Colon (tissue), 2 donors: ENCODE measurements around the gene PHACTR1.
"Not testable (repeated sequence)": the region's sequence is repeated elsewhere in the genome, so short reads cannot be mapped to it uniquely, and the experiment has no call there.

Experiments used
- FAIRE-seq: peaks from 2 replicates; lab custom pipeline; 2012; peaks lifted over from hg19 to GRCh38; lab: Jason Lieb, UNC
- donor health status: control.
- donor health status: control.

The PHACTR1 gene

DNA sequence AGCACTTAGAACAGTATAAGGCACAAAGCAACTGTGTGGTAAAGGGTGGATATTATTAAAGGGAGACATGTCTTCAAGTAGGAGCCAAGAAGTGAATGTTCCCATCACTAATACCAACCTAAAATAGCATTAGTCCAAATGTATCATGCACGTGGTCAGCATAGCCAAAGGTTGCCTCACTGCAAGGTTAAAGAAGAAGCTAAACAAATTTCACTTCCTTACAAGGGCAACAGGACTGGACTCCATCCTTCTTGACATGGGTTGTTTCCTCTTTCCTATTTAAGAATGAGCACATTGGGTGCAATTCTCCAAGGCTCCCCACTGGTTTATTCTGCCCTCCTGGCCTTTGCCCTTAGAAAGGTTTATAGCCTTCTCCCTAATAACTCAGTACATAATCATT is 186.7 kb downstream of the PHACTR1 start:
- FAIRE-seq = no peak

DNA sequence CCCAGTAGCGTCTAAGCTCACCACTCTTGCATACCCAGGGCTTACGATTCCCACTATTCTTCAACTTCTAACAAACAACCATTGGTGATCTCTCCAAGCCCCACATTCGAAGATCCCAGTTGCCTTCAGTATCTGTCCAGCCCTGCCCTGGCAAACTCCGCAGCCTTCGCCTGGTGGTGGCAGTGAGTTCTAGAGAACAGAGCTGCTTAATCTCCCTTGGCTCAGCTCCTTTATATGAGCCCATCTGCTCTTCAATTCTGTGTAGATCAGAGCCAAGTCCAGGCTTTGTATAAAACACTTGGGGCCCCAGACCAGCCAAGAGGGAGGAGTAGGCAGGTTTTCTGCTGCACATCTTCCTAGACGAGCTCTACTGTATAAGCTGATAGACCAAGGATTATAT is 193.3 kb downstream of the PHACTR1 start:
- no peak for FAIRE-seq

DNA sequence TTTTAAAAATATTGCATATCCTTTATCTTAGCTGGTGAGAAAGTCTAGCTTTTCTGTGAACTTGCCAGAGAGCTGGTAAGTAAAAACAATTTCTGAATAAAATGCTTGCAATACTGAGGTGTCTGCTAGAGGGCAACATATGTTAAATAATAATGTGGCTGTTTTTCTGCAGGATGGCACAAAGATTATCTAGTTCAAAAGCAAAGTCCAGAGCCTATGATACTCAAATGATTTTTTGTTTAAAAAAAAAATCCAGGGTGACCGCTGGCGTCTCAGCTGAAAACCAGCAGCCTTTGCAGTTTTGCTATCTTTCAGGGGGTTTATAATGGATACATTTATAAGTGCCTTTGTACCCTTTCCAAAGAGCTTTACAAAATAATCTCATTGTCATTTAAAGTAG is 194.9 kb downstream of the PHACTR1 start:
- no peak for FAIRE-seq

DNA sequence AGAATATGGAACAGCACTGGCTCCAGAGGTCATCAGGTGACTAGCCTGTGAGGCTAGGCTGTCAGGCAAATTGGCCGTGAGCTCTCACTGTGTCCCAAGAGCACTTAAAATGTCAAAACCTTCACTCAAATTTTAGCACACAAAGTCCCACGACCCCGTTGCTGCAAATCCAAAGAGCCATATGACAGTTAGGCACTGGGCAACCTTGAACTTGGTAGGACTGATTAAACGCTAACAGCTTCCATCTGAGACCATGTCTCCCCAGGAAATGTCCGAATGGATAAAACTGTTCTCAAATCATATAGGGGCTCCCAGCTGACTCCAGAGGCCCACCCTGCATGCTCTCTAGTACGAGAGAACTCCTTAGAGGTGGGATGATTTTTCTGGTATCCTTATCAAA is 196.6 kb downstream of the PHACTR1 start:
- FAIRE-seq = no peak

DNA sequence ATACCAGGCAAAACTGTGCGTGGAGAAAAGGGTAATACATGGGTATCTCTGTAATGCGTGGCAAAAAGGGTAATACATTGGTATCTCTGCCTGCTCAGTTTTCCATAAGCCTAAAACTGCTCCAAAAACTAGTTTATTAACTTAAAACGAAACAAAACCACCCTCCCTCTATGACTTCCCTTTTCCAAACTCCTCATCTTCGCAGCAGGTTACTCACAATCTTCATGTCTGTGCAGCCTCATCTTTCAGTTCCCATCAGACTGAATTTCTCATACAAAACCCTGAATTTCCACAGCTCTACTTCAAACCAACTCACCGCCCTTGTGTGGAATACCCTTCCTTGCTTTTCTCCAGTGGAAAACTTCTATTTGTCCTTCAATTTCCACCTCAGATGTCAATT is 199.4 kb downstream of the PHACTR1 start:
- FAIRE-seq = no peak

DNA sequence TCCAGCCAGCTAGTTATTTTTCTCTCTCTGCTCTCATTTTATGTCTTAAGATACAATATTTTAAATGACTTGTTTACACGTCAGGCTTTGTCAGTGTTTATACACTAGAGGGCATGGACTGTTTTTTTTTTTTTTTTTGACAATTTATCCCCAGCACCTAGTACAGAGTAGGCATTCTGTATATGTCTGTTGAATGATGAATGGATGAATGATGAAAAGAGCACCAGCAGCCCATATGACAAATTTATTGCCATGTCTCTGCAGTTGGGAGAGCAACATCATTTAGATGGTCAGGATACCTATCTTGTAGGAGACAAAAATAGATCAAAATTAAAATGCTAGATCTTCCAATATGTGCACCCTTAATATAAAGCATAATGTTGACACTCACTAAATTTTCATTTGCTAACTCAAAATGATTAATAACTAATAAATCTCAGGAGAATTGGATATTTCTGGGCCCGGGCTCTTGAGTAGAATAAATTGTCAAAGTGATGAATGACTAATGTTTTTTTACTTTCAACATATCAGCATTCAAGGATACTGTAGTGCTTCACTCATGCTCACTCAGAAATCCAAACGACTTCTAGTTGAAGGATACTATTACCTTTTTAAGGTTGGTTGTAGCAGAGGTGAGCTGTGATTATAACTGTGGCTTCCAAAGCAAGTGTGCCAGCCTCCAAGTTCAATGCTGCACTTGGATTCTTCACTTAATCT is 200.0 kb downstream of the PHACTR1 start:
- no peak for FAIRE-seq

DNA sequence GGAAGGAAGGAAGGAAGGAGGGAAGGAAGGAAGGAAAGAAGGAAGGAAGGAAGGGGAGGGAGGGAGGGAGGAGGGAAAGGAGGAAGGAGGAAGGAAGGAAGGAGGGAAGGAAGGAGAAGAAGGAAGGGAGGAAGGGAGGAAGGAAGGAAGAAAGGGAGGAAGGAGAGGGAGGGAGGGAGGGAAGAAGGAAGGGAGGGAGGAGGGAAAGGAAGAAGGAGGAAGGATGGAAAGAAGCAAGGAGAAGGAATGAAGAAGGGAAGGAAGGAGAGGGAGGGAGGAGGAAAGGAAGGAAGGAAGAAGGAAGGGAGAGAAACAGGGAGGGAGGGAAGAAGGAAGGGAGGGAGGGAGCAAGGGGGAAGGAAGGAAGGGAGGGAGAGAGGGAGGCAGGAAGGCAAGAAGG is 204.9 kb downstream of the PHACTR1 start:
- no peak for FAIRE-seq

DNA sequence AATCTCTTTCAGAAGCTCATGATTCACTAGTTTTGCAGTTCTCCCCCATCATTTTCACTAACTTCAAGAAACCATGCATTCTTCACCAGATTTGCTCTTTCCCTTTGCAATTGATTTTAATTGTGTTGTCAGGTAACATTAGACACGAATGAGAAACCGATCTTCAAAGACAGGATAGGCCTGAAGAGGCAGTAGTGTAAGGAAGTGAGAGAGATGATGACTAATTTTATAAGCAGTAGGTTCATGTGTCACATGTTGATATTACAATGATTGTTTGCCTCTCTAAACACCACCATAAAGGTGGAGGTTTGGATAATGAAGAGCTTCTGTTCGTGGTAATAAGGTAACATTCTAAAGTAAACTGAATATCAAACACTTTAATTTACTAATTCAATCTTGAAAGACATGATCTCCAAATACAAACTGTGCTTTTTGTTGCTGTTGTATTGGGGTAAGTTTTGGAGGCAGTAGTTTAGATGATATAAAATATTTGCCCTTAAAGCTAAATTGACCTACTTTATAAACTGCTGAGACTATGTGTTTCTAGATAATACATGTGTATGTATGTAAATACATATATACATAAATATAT is 207.2 kb downstream of the PHACTR1 start:
- no peak for FAIRE-seq

DNA sequence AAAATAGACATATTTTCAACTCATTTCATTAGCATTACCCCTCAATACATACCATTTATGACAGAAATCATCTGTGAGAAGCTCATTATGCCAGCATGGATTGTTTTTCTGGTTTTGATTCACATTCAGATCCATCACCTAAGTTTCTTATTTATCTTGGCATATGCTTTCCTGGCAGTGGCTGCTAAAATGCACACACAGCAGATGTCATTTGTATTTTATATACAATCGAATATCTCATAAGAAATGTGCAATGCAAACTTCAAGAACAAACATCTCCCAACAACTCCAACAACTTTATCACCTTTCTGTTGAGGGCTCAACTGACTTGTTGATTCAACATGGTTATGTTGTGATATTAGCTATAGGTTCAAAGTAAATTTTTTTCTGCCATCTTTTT is 208.3 kb downstream of the PHACTR1 start:
- no peak for FAIRE-seq

DNA sequence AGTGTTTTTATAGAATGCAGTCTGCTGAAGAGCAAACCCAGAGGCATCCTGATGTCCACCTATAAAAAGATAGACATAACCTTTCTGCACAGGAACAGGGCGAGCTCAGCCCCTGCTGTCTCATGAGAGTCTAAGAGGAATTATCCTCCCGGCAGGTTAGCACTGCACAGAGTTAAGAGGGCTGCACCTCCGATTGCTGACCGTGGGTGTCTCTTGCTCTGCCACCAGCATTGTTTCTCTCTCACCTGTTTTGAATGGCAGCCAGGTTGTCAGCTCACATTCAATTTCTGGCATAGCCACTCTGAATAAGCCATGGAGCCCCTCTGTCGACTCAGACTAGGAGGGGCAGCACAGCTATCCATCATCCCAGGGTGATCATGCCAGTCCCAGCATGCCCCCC is 211.2 kb downstream of the PHACTR1 start:
- FAIRE-seq = no peak

DNA sequence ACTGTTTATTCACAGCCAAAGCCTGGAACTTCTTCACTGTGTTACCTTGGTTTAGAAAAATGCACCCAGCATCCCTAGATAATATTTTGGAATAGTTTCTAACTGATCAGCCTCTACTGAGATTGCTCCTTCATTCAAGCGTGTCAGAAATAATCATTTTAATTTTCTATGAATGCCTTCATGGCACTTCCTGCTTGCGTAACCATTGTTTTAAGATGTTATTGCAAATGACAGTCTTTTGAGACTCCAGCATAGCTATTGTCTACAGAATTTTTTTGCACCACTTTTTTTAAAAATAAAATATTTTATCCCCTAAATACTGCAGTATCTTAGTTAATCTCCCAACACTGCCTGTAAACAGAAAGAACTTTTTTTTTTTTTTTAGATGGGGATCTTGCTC is 213.1 kb downstream of the PHACTR1 start:
- FAIRE-seq = no peak

DNA sequence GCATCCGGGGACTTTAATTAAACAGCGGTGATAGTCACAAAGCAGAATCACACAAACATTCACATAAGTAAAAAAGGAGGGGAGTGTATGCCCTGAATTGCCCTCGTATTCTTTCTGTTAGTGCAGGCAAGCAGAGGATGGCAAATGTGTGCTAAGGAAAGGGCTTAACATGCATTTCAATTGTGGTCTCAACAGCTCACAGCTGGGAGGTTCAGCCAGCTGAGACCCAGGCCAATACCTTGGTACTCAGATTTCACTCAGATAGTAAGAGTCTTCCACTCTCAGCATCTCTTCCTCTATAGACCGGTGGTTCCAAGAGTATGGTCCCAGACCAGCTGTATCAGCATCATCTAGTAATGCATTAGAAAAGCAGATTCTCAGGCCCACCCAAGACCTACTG is 215.1 kb downstream of the PHACTR1 start:
- FAIRE-seq = no peak

DNA sequence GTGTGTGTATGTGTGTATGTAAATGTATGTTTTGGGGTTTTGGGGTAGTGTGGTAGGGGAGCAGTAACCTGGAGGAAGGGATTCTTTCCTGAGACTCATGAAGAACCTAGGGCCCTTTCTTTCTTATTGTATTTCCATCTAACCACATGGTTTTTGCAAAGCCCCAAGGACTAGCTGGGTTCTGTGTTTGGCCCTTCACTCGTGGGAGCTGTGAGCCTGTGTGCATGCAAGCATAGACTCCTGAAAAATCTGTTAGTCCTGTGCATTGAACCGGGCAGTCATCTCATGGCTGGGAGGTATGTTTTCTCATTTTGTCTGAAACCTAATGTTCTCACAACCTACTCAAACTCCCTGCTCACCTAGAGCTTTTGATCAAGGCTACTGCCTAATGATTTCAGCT is 219.1 kb downstream of the PHACTR1 start:
- no peak for FAIRE-seq

DNA sequence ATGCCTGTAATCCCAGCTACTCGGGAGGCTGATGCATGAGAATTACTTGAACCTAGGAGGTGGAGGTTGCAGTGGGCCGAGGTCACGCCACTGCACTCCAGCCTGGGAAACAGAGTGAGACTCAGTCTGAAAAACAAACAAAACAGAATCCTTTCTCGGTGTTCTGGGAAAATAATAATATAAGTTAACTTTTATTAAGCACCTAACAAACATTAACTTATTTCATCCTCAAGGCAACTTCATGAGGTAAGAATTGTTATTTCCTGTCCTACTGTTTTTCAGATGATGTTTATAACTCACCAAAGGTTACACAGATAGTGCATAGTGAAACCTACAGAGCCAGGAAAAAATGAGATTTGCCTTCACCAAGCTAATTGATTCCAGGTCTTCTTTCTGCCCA is 221.4 kb downstream of the PHACTR1 start:
- FAIRE-seq = no peak

DNA sequence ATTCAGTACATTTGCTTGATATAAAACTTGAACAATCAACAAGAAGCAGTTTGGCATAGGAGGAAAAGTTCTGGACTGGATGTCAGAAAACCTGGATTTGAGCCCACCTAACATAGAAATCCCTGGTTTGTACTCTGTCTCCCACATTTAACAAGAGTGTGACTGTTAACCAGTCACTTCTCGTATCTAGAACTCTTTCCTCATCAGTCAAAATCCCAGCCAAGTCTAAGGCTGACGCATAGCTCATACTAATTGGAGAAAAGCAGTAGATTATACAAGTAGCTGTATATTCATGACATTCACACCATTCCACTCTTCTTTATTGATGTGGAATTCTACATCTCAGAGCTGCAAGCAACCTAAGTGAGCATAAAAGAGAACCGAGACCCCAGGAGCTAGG is 222.7 kb downstream of the PHACTR1 start:
- FAIRE-seq = no peak

DNA sequence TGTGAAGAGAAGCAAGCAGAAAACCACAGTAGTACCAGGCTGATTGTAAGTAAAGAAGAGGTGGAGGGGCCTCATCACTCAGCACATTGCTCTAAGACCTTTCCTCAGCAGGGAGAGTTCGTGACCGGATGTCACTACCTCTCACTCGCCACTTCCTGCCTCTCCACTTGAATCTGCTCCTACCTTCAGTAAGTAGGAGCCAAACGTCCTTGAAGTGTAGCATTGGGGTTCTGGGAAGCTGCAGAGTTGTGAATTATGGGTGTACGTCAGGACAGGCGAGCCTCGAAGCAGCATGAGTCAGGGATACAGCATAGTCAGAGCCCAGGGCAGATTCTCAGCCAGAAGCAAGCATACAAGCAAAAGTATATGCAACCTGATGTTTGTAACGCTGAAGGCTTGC is 224.9 kb downstream of the PHACTR1 start:
- FAIRE-seq = no peak

DNA sequence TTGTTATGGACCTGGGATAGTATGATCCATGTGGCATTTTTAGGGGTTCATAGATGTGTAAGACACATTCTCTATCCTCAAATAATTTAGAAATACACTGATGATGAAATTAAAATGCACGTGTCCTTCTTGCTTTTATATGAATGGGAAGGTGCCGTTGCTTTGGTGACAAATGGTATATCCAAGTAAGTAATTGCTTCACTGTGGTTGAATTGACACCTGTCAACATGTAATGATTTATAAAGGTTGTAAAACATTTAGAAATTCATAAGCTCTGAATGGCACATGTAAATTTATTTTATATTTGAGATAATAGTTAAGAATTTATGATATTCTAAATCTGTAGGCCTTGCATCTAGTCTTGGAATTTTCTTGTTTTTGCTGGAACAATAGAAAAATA is 227.0 kb downstream of the PHACTR1 start:
- FAIRE-seq = no peak

DNA sequence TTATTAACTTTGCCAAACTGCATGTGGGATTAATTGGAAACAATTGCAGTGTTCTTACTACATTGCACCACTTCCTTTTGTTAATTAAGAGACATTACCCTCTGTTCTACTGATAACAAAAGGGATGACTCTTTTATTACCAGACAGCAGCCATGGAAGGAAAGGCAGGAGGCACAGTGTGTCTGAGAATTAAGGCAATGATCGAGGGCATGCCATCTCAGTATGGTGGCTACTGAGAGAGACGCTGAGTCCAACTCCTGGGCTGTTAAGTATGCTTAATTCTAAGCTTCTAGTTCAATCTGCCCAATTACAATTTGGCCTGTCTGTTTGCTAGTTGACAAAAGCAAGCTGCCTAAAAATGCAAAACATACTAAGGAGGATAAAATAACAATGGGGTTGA is 227.4 kb downstream of the PHACTR1 start:
- FAIRE-seq = no peak

DNA sequence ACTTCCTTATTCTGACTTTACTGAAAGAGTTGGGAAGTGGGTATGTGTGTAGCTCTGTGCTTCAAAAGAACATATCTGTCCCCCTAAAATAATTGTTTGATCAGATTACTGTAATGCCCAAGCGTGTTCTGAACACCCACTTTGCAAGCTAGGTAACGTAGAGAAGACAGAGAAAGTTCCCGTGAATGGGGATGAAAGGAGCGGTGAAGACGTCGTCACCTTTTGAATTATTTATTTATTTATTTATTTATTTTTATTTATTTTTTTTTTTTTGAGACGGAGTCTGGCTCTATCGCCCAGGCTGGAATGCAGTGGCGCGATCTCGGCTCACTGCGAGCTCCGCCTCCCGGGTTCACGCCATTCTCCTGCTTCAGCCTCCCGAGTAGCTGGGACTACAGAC is 228.0 kb downstream of the PHACTR1 start:
- not testable (repeated sequence) for FAIRE-seq

DNA sequence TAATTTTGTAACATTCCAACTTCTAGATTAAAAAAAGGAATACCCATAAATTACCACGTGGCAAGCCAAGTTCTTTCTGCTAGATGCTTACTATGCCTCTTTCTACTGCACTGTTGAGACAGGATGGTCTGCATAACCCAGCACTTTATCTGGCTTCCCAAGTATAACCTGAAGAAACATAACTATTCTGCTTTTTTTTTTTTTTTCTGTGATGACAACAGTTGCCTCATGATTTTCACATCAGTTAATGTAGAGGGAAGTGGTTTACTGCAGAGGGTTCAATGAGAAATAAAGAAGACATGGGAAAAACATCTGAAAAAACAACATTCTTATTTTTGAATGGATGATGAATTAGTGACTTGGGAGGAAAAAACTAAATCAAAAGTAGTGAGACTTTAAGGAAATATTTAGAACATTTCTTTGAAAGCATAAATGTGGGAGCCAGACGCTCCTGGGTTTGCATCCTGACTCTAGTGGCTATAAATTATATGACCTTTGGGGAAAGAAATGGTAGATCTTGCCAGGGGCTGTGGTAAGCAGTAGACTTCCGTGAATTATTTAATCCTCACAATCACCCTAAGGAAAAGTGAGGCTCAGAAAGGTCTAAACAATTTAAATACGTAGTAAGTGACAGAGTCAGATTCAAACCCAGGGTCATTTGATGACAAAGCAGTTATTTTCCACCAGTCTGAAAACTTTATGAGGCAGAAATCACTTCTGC is 230.7 kb downstream of the PHACTR1 start:
- FAIRE-seq = no peak

DNA sequence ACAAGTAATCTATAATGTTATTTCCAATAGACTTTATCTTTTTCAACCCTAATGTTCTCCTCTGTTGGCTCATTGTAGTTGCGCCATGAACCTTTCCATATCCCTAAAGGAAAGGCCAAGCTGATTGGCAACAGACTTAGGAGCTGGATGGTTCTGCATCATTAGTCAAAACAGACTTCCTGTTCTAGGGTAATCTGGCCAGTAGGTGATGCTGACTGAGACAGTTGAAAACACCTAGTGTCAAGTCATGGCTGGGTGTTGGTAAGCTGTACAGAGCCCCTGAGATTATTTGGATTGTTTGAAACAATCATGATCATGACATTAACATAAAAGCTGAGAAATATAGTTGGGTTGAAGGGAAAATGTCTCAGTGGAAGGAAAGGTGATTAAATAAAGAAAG is 231.4 kb downstream of the PHACTR1 start:
- FAIRE-seq = no peak

DNA sequence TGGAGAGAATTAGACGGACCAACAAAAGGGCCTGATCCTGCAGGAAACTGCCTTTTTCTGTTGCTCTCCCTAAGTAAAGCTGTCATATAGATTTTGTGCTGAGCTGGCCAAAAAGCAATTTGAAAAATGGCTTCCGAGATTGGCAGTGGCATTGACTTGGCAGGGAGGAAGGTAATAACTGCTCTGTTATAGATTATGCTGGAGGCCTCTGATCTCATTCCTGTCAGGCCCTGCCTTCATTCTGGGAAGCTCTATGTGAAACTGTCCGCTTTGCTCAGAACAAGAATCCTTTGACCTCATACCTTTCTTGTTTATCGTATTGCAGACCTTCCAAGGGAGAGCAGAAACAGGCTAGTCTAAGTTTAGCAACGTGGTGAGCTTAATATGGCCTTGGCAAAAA is 234.4 kb downstream of the PHACTR1 start:
- no peak for FAIRE-seq

DNA sequence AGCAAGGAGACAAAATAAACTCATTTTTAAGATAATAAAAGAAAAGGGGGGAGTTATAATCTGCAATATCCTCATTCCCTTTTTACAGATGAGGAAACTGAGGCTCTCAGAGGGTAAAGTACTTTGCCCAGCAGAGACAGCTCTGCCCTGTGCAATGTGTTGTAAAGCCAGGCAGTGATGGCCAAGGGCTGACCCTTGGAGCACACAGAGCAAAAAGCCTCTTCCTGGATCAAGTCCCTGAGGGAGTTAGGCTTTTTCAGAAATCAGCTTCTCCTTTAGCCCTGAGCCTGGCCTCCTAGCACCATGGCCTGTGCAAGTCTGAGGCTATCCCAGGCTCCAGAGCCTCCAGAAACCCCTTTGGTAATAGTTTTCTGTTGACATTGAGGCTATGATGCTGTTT is 234.8 kb downstream of the PHACTR1 start:
- FAIRE-seq = no peak

DNA sequence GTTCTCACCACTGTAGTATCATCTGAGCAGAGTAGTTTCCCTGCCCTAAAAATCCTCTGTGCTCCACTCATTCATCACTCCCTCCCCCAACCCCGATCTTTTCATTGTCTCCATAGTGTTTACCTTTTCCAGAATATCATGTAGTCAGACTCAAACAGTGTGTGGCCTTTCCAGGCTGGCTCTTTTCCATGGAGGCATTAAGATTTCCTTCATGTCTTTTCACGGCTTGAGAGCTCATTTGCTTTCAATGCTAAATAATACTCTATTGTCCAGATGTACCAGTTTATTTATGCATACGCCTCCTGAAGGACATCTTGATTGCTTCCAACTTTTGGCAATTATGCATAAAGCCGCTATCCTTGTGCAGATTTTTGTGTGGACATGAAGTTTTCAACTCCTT is 235.8 kb downstream of the PHACTR1 start:
- no peak for FAIRE-seq
